HG03439 (cell line): Measurements from ENCODE around the gene TMEM132D.

Source experiments
- ATAC-seq: cut with Tn5 transposase; IDR thresholded peaks from one replicate; pipeline ENCODE4 v1.9.1; 2021; ENCODE audit warnings: mild to moderate bottlenecking, moderate library complexity; ENCODE audit not compliant: unreplicated experiment

The TMEM132D gene

DNA sequence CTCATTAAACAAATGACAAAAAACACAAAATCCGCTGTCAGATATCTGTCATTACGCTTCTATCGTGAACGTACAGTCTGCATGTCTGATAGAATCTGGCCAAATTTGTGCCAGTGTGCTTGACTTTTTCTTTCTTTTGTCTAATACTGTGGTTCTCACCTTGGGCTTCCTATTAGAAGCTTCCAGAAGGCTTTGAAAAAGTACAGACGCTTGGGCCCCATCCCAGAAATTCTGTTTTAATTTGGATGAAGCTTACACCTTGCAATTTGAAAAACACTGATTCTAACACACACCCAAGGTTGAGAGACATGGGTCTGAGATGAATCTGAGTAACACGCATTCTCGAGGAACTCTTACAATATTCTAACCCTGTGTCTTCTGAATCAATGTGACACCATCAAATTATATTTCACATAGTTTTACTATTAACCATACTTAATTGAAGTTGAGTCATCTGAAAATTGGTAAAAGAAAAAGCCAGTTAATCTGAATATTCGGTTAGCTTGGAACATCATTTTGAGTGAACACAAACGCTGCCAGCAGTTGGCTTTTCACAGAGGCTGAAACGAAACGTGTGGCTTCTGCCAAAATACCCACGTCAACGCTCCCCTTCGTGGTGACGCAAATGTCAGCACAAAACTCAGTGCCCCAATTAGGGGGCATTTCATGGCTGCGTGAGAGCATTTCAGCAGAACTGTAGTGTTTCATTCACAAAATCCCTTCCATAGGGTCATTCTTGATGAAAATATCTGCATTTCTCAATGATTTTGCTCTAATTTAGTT is 420.5 kb downstream of the TMEM132D start:
- ATAC-seq, result no peak

GRCh38 chr12:129481921-129482320 is 421.9 kb downstream of the TMEM132D start:
- ATAC-seq, result no peak

DNA sequence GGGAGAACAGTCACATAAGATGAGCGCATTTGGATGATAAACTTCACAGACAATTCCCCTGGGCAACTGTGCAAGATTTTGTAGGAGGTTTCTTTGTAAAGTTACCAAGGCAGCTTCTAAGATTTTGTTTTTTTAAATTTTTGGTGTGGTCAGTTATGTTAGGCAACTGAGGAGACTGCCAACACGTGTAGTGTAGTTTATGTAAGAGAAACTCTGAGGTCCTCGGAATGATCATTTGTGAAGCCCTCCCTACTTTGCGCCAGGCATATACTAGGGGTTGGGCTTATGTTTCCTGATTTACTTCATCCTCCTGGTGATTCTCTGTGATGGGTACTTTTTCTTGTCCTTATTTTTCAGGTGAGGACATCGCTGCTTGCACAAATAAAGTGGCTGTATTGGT is 433.6 kb downstream of the TMEM132D start:
- ATAC-seq, result no peak

DNA sequence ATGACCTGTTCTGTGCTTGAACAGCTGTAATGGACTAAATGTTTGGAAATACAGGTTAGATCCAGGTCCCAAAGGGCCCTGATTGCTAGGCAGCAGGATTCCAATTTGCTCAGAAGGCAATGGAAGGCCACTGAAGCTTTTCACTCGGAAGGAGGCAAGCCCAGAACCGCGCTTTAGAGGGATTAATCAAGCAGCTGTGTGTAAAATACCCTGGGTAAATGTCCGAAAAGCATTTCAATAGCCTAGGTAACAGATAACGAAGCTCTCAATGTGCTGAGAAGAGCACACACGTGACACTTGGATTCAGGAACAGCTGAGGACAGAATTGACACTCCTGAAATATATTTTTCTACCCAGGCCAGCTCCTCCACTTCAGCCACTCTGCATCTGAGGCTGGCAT is 436.1 kb downstream of the TMEM132D start:
- ATAC-seq, result no peak

- ATAC-seq, result no peak
Measured at GRCh38 chr12:129467289-129467688, 436.5 kb downstream of the TMEM132D start.

DNA sequence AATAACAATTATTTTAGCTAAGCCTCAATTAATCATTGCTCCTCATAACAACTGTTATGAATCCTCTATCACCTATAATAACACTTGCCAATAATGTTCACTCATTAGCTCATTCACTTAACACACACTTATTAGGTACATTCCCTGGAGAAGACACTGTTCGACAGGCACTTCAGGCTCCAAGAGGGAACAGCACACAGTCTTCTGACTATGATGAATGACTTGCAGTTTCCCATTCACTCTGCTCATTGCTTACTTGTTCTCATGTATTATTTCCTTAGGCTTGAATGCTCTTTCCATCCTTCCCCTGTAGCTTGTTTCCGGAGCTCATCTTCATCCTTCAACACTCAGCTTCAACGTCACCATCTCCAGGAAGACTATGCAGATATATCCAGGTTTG is 437.3 kb downstream of the TMEM132D start:
- ATAC-seq, result no peak

DNA sequence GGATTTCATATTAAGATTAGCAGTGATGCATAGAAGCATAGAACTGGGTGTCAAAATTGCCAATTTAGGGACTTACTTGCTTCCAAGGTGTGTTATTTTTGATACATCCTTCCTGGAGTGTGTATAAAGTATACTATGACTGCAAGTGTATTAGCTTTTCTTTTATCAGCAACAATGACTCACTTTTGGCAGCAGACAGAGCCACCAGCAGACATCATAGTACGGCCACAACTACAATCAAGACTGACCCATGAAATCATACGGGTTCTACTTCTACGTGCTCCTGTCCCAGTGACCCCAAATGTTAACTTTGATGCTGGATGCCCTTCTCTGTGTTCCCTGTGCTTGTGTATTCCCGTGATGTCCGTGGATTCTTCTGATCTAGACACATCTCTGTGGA is 443.9 kb downstream of the TMEM132D start:
- no peak for ATAC-seq

DNA sequence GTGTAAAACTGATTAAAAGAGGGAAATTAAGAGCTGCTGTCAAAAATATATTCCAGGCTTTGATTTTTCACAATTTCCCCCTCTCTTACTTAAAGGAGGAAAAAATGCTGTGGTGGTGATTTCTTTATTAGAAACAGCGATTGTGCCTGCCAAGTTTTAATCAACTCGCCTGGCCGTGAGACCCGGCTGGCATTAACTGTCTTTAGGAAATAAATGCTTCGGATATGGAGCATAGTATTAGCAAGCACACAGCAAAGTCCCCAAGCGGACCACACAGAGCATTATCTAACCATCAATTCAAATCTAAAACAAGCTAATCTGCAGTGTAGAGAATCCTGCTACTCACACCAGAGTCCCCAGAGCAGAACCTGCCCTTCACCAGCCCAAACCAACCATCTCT is 457.1 kb downstream of the TMEM132D start:
- no peak for ATAC-seq

GRCh38 chr12:129440278-129440677 is 463.5 kb downstream of the TMEM132D start:
- ATAC-seq, result no peak

- no peak for ATAC-seq
Measured at GRCh38 chr12:129434790-129435189, 469.0 kb downstream of the TMEM132D start.

- ATAC-seq, result no peak
Measured at GRCh38 chr12:129428240-129428936, 475.4 kb downstream of the TMEM132D start.

DNA sequence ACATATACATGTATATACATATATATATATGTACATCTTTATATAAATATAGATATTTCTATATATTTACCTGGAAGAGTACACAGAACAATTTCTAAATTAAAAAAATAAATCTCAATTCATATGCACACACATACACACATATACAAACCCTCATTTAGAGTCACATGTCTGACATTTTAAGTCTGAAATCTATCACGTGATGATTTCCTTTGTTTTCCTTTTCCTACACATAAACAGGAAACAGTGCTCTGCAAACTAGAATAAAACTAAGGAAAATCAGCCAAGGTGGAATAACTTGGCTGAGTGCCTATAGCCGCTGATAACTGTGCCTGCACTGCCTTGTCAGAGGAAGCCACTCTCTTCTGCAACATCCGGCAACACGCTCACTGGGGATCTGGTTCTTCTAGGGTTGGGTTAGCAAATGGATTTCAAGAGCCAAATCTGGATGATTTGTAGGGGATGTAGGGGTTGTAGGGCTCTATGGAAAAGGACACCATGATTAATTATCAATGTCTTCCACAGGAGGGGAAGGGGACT is 480.7 kb downstream of the TMEM132D start:
- no peak for ATAC-seq

DNA sequence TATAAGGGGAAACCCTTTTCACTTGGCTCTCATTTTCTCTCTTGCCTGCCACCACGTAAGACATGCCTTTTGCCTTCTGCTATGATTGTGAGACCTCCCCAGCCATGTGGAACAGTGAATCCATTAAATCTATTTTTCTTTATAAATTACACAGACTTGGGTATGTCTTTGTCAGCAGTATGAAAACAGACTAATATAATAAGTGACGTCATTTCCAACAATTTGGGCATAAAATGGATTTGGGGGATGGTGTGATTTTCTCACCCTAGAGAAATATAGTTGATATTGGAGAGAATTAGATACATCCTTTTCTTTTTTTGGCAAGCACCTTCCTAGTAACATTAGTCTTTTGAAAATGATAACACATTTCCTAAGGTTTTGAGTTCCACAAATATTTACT is 490.5 kb downstream of the TMEM132D start:
- ATAC-seq, result no peak

GRCh38 chr12:129409281-129409680 is 494.5 kb downstream of the TMEM132D start:
- ATAC-seq, result no peak

DNA sequence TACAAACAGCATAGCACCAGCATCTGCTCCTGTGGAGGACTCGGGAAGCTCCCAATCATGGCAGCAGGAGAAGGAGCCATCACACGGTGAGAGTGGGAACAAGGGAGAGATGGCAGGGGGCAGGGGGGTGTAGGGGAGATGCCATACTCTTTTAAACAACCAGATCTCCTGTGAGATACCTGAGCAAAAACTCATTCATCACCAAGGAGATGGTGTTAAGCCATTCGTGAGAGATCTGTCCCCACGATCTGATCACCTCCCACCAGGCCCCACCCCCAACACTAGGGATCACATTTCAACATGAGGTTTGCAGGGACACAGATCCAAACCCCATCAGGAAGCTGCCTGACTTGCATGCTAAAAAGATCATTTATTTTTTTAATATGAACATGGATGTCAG is 499.3 kb downstream of the TMEM132D start:
- ATAC-seq, result no peak

- ATAC-seq, result no peak
Measured at GRCh38 chr12:129401572-129401971, 502.3 kb downstream of the TMEM132D start.

GRCh38 chr12:129394177-129394825 is 509.5 kb downstream of the TMEM132D start:
- ATAC-seq, result no peak

DNA sequence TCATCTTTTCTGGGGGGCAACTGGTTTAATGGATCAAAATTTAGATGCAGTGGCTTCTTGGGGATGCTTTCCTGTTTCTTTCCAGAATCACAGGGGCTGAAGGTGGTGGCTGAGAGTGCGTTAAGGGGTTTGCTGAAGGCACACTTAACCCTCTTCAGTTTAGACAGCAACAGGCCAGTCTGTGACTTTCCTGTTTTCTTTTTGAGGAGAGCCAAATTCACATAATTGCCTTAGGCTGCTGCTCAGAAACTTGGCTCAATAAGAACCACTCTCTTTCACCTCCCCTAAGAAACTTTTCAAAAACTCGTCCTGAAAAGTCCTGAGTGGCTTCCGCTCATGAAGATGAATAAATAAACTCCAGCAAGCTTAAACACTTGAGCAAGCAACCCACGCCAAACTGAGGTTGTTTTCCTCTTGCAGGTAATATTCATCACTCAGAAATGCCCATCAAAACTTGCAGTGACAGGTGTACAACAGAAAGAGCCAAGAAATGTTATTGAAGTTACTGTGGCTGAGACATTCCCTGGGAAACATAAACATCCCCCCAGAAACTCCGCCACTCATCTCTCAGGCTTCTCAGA is 510.4 kb downstream of the TMEM132D start:
- ATAC-seq, result no peak

DNA sequence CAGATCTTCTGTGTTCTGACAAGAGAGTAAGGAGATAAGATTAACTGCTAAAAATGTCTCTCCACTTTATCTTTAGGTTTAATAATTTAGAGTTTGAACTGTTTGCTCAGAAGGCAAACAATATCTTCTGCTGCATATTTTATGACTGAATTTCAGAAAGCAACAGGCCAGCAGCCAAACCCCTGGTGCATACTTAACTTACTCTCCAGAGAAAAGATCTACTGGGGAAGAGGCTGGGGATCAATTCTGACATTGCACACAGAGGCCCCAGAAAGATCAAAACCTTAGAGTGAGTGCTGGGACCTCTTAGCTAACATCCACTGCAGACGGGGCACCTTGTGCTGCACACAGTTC is 518.2 kb downstream of the TMEM132D start:
- ATAC-seq, result no peak

DNA sequence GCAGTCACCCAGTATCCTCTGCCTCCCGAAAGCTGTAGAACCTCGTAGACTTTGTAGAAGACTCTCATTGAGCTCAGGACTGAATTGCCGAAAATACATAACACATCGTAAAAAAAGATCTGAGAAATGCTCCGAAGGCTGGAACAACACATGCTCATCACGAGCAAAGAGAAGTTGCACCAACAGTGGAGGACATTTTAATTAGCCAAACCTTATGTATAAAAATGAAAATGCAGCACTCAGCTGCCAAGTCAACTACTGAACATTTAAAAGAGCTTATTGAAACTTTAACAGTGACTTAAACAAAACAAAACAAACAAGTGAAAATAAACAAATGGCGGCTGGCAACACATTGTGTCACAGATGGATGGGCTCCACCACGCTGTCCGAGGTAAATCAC is 519.9 kb downstream of the TMEM132D start:
- ATAC-seq, result no peak

- no peak for ATAC-seq
Measured at GRCh38 chr12:129381715-129382114, 522.1 kb downstream of the TMEM132D start.
